SK-N-SH (cell line): Measurements from ENCODE around the gene KYAT1. TPM values are rescaled to one million over a fixed set of nuclear protein-coding genes. Genes with fewer than 3 reads are reported as not detected.

Source experiments
- CTCF ChIA-PET: fragments of 300-600, 350-600 bp; formaldehyde crosslinking; extraction: SDS; loops from one replicate; lab custom pipeline; 2021; lab: Yijun Ruan, JAX
- POLR2A ChIA-PET: fragments of 350-600 bp; sonication (Branson Sonifier 250); formaldehyde crosslinking; extraction: SDS; loops from one replicate; lab custom pipeline; 2020; ENCODE audit warnings: antibody characterized with exemption, inconsistent platforms; lab: Yijun Ruan, JAX
- DNase-seq: peaks from one replicate; pipeline ENCODE4 v3.0.0; 2012
- H2AFZ ChIP-seq: fragments of 200-600 bp; sonication (generic); 2 replicates; pipeline ENCODE4 v1.8.1; 2016; ENCODE audit warnings: antibody characterized with exemption, mild to moderate bottlenecking, low read depth
- H3F3A ChIP-seq: fragments of 200-600 bp; sonication (generic); replicated peaks from 2 replicates; pipeline ENCODE3; 2016; ENCODE audit warnings: antibody characterized with exemption, mild to moderate bottlenecking; ENCODE audit not compliant: insufficient read depth
- H3K27ac ChIP-seq, 2 experiments: fragments of 200-500 bp in 1 of 2; fragments of 200-600 bp in 1 of 2; sonication (Bioruptor generic) in 1 of 2; sonication (generic), shearing (Covaris generic) in 1 of 2; 2 replicates each; pipeline versions ENCODE4 v1.5.1 to v1.6.1; 2014 to 2016; ENCODE audit warnings: low read depth in 2 of 2, inconsistent platforms in 1 of 2, low read length in 1 of 2, mild to moderate bottlenecking in 1 of 2, mixed read lengths in 1 of 2
- H3K27me3 ChIP-seq: fragments of 200-600 bp; sonication (generic), shearing (Covaris generic); 2 replicates; pipeline ENCODE4 v1.6.1; 2016; ENCODE audit warnings: mixed run types; ENCODE audit not compliant: insufficient read depth
- H3K36me3 ChIP-seq, 2 experiments: fragments of 200-500 bp in 1 of 2; fragments of 200-600 bp in 1 of 2; sonication (Bioruptor generic) in 1 of 2; sonication (generic) in 1 of 2; replicated peaks in 1 of 2; 2 replicates each; pipeline versions ENCODE3 to v1.5.1; 2014 to 2016; ENCODE audit warnings: low read length in 1 of 2, mild to moderate bottlenecking in 1 of 2; ENCODE audit not compliant: insufficient read depth in 2 of 2, control insufficient read depth in 1 of 2
- H3K4me1 ChIP-seq, 2 experiments: fragments of 200-500 bp in 1 of 2; fragments of 200-600 bp in 1 of 2; sonication (Bioruptor generic) in 1 of 2; sonication (generic), shearing (Covaris generic) in 1 of 2; 2 replicates each; pipeline versions ENCODE4 v1.5.1 to v1.6.1; 2014 to 2016; ENCODE audit warnings: low read depth in 1 of 2, low read length in 1 of 2, mixed run types in 1 of 2; ENCODE audit not compliant: insufficient read depth in 2 of 2, control insufficient read depth in 1 of 2
- H3K4me2 ChIP-seq: fragments of 200-600 bp; sonication (generic), shearing (Covaris generic); 2 replicates; pipeline ENCODE4 v1.6.1; 2017; ENCODE audit warnings: mixed run types
- H3K4me3 ChIP-seq, 2 experiments: fragments of 200-500 bp in 1 of 2; fragments of 200-600 bp in 1 of 2; sonication (Bioruptor generic) in 1 of 2; sonication (generic), shearing (Covaris generic) in 1 of 2; 2 replicates each; pipeline versions ENCODE4 v1.5.1 to v1.8.1; 2014 to 2016; ENCODE audit warnings: low read depth in 2 of 2, inconsistent platforms in 1 of 2, low read length in 1 of 2, mild to moderate bottlenecking in 1 of 2, mixed read lengths in 1 of 2, moderate library complexity in 1 of 2
- H3K79me2 ChIP-seq: fragments of 200-600 bp; sonication (generic); 2 replicates; pipeline ENCODE4 v1.8.1; 2017; ENCODE audit warnings: mild to moderate bottlenecking; ENCODE audit not compliant: insufficient read depth
- H3K9ac ChIP-seq: fragments of 200-600 bp; sonication (generic); 2 replicates; pipeline ENCODE4 v1.6.1; 2017; ENCODE audit warnings: mixed run types
- H3K9me2 ChIP-seq: fragments of 200-600 bp; sonication (generic); 2 replicates; pipeline ENCODE4 v1.6.1; 2017; ENCODE audit warnings: mixed run types
- H3K9me3 ChIP-seq: fragments of 200-600 bp; sonication (generic); 2 replicates; pipeline ENCODE4 v1.6.1; 2017; ENCODE audit warnings: mixed run types, mild to moderate bottlenecking, moderate library complexity
- H4K20me1 ChIP-seq: fragments of 200-600 bp; sonication (generic); 2 replicates; pipeline ENCODE4 v1.6.1; 2017; ENCODE audit warnings: mild to moderate bottlenecking, mixed run types; ENCODE audit not compliant: insufficient read depth
- ELF1 ChIP-seq: IDR thresholded peaks from 2 replicates; pipeline ENCODE4 v1.4.0; 2012
- EP300 ChIP-seq, 2 experiments: IDR thresholded peaks; 2 replicates each; pipeline versions ENCODE4 v1.4.0 to v1.6.1; 2012; ENCODE audit warnings: borderline replicate concordance in 1 of 2, low read depth in 1 of 2, low read length in 1 of 2
- EZH2phosphoT487 ChIP-seq: fragments of 200-600 bp; sonication (generic); IDR thresholded peaks from 2 replicates; pipeline ENCODE4 v1.6.1; 2017; ENCODE audit warnings: low read depth, mixed run types, mild to moderate bottlenecking, antibody characterized with exemption, moderate library complexity, borderline replicate concordance
- GABPA ChIP-seq: IDR thresholded peaks from 2 replicates; pipeline ENCODE4 v1.4.0; 2012; ENCODE audit warnings: low read depth, mild to moderate bottlenecking
- GATA2 ChIP-seq: sonication (generic); formaldehyde crosslinking; IDR thresholded peaks from 2 replicates; pipeline ENCODE4 v1.5.0; 2020; ENCODE audit warnings: mild to moderate bottlenecking, missing genetic modification reagents
- MXI1 ChIP-seq: IDR thresholded peaks from 2 replicates; pipeline ENCODE4 v1.6.1; 2012; ENCODE audit warnings: mild to moderate bottlenecking, low read depth, low read length, improper control_type of control experiment
- NFIC ChIP-seq: IDR thresholded peaks from 2 replicates; pipeline ENCODE4 v1.4.0; 2012; ENCODE audit warnings: borderline replicate concordance
- NRF1 ChIP-seq: IDR thresholded peaks from 2 replicates; pipeline ENCODE4 v1.6.1; 2012; ENCODE audit warnings: low read depth, mild to moderate bottlenecking, low read length
- POLR2AphosphoS5 ChIP-seq: IDR thresholded peaks from 2 replicates; pipeline ENCODE4 v1.6.1; 2012; ENCODE audit warnings: low read depth, low read length
- RCOR1 ChIP-seq: fragments of 150-350 bp; IDR thresholded peaks from 2 replicates; pipeline ENCODE4 v1.6.1; 2017; ENCODE audit warnings: antibody characterized with exemption, low read length
- REST ChIP-seq: IDR thresholded peaks from 2 replicates; pipeline ENCODE4 v1.6.1; 2012; ENCODE audit warnings: mild to moderate bottlenecking, low read depth, low read length, moderate library complexity
- RXRA ChIP-seq: IDR thresholded peaks from 2 replicates; pipeline ENCODE4 v1.4.0; 2012; ENCODE audit warnings: low read depth, mild to moderate bottlenecking, borderline replicate concordance
- TAF1 ChIP-seq: IDR thresholded peaks from 2 replicates; pipeline ENCODE4 v1.6.1; 2012; ENCODE audit warnings: low read depth, mild to moderate bottlenecking, low read length, moderate library complexity, borderline replicate concordance
- TCF12 ChIP-seq: IDR thresholded peaks from 2 replicates; pipeline ENCODE4 v1.4.0; 2012
- TEAD4 ChIP-seq: IDR thresholded peaks from 2 replicates; pipeline ENCODE4 v1.4.0; 2012; ENCODE audit warnings: mild to moderate bottlenecking, borderline replicate concordance; ENCODE audit not compliant: insufficient read depth
- YY1 ChIP-seq: IDR thresholded peaks from 2 replicates; pipeline ENCODE4 v1.4.0; 2012; ENCODE audit warnings: low read depth, mild to moderate bottlenecking
- WGBS: methylation state at CpG from one replicate; pipeline ENCODE4 v1.1.6; 2017; ENCODE audit warnings: low lambda C conversion rate; 5-methylcytosine and 5-hydroxymethylcytosine counted together
- polyA plus RNA-seq, 3 experiments: library from polyadenylated mRNA; depleted of rRNA; stranded (reverse); fragments of >200 nt; gene quantifications; 2 replicates each; pipeline ENCODE4 v1.2.3, GENCODE V29; 2012
- TF ChIP-seq, protein P1 (sequence below): IDR thresholded peaks from 2 replicates; pipeline ENCODE4 v1.4.0; 2012; ENCODE audit warnings: low read depth
- TF ChIP-seq, protein P2 (sequence below): fragments of 150-350 bp; IDR thresholded peaks from 2 replicates; pipeline ENCODE4 v1.6.1; 2016; ENCODE audit warnings: mild to moderate bottlenecking, low read depth, low read length

Gene KYAT1
- polyA plus RNA-seq, 1 of the 3 experiments (the other 2 are of a cell fraction): 9.4 TPM

DNA sequence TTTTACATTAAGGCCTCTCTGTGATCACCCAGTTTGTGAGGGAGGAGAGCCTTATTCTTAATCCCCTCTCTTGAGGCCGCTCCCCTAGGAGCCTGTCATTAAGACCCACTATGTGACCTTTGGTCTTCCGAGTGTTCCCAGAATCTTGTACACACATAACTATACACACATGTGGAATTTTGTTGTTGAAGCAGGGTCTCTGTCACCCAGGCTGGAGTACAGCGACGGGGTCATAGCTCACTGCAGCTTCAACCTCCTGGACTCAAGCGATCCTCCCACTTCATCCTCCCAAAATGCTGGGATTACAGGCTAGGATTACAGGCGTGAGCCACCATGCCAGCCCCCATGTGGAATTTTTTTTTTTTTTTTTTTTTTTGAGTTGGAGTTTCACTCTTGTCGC, 24.2 kb upstream of the KYAT1 start:
- Histone ChIP-seq H3K36me3 (peaks cover 13 to 29% of the 10 kb centered on the region in 2 experiments), H3K4me3 (no peak overlapping the region), H3K27me3 (no peaks in the 10 kb centered on the region), H3K4me2 (no peak overlapping the region), H4K20me1 (no peaks in the 10 kb centered on the region), H3K27ac (no peak overlapping the region), H3K4me1 (peaks cover 8 to 9% of the 10 kb centered on the region in 2 experiments; a peak in 3 of 4 replicates), H2AFZ (no peak overlapping the region), H3K9me3 (no peaks in the 10 kb centered on the region), H3K9me2 (no peaks in the 10 kb centered on the region), H3F3A (peaks cover 12% of the 10 kb centered on the region), H3K79me2 (peaks cover 51% of the 10 kb centered on the region; the same call in 1 of the 2 replicates), H3K9ac (no peak overlapping the region)
- WGBS: 97% methylated on average over 7 of the region's 7 CpGs
- DNase-seq: no peak
- ChIA-PET CTCF (interaction anchor here (0.6 kb wide), 1 partner anchor 30 kb away, joined by 3 read pairs; no protein-coding TSS in a partner anchor), POLR2A (no interaction called here)
- no peak for TF ChIP-seq EZH2phosphoT487
- no peak for TF ChIP-seq NRF1
- no peak for TF ChIP-seq RXRA
- no peak for TF ChIP-seq MXI1
- TF ChIP-seq EP300 (IDR thresholded peaks at IDR 0.05; ENCODE audit: borderline replicate concordance in 1 of 2, low read depth in 1 of 2, low read length in 1 of 2): no peak
- no peak for TF ChIP-seq TEAD4

GRCh38 chr9:128903871-128904620, 22.3 kb upstream of the KYAT1 start:
- H3K27me3 ChIP-seq: no peaks in the 10 kb centered on the region
- no peak overlapping the region for H3K4me2 ChIP-seq
- no peak overlapping the region for H2AFZ ChIP-seq
- no peaks in the 10 kb centered on the region for H3K9me2 ChIP-seq
- no peak for DNase-seq
- 83% methylated on average over 10 of the region's 10 CpGs for WGBS
- H3K79me2 ChIP-seq: peaks cover 65% of the 10 kb centered on the region; the same call in 1 of the 2 replicates
- H3K9ac ChIP-seq: no peak overlapping the region
- peaks cover 13 to 24% of the 10 kb centered on the region in 2 experiments for H3K36me3 ChIP-seq
- peaks cover 12% of the 10 kb centered on the region for H3F3A ChIP-seq
- H3K27ac ChIP-seq: peak overlapping the region in 1 of 2 experiments; percentile 38; a peak in 2 of 4 replicates
- no peak overlapping the region for H3K4me3 ChIP-seq
- H3K9me3 ChIP-seq: no peaks in the 10 kb centered on the region
- CTCF ChIA-PET: interaction anchor here (2.4 kb wide), 1 partner anchor 24 kb away, joined by 10 read pairs; no protein-coding TSS in a partner anchor
- TF ChIP-seq MXI1 (no peak), TAF1 (no peak), RCOR1 (no peak), ELF1 (no peak), GABPA (no peak), POLR2AphosphoS5 (no peak), EZH2phosphoT487 (no peak), GATA2 (CRISPR knock-in tag) (no peak), YY1 (no peak), TCF12 (no peak), NFIC (no peak), REST (no peak)
- TF ChIP-seq, protein P1, sequence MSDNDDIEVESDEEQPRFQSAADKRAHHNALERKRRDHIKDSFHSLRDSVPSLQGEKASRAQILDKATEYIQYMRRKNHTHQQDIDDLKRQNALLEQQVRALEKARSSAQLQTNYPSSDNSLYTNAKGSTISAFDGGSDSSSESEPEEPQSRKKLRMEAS: no peak
- TF ChIP-seq, protein P2, sequence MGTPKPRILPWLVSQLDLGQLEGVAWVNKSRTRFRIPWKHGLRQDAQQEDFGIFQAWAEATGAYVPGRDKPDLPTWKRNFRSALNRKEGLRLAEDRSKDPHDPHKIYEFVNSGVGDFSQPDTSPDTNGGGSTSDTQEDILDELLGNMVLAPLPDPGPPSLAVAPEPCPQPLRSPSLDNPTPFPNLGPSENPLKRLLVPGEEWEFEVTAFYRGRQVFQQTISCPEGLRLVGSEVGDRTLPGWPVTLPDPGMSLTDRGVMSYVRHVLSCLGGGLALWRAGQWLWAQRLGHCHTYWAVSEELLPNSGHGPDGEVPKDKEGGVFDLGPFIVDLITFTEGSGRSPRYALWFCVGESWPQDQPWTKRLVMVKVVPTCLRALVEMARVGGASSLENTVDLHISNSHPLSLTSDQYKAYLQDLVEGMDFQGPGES: no peak
- POLR2A ChIA-PET: no interaction called here
- H3K4me1 ChIP-seq: peaks cover 7 to 9% of the 10 kb centered on the region in 2 experiments; a peak in 2 of 4 replicates
- no peaks in the 10 kb centered on the region for H4K20me1 ChIP-seq
